NOMO-1 treated with dmso at 0.1 percent for 144 hours (cell line): ENCODE results near the gene ATP7B.
A peak's percentile ranks its signal among the peaks of the same experiment; 100 is the strongest.

Source experiments
- DNase-seq: peaks from one replicate; lab custom pipeline; 2025; ENCODE audit not compliant: unreplicated experiment; lab: John Stamatoyannopoulos, UW

ATP7B gene

GRCh38 chr13:51978796-51979556 lies 32.3 kb downstream of the ATP7B start:
- DNase-seq = no peak

GRCh38 chr13:51977625-51978024 lies 33.6 kb downstream of the ATP7B start:
- DNase-seq = no peak

GRCh38 chr13:51976890-51977289 lies 34.4 kb downstream of the ATP7B start:
- no peak for DNase-seq

DNA sequence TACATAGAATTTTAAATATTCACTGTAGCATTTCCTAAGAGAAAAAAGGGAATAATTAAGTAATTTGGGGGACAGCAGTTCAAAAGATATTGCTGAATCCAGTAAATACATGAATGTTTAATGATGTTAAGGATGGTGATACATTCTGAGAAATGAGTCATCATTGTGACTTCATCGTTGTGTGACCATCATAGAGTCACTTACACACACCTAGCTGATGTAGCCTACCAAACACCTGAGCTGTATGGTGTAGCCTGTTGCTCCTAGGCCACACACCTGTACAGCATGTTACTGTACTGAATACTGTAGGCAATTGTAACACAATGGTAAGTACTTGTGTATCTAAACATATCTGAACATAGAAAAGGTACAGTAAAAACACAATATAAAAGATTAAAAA lies 34.8 kb downstream of the ATP7B start:
- no peak for DNase-seq

- no peak for DNase-seq
These were observed 36.8 kb downstream of the ATP7B start for GRCh38 chr13:51974482-51974881.

GRCh38 chr13:51971520-51972426 lies 39.5 kb downstream of the ATP7B start:
- no peak for DNase-seq

DNA sequence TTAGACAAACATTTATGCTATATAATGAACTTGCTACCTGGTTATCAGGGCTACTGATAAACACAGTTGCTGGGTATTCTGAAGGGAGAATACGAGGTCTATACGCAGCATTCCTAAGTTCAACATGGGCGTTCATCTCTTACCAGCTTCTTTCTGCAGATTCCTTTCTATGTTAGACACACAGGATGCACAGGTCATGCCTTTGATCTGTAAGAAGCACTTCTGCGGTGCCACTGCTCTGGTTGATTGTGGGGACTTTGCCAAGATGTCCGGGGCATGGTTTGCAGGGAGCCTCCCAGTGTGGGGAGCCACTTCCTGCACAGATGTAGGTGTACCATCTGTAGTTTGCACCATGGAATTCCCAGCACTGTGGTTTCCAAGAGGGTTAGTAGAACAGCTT lies 40.9 kb downstream of the ATP7B start:
- DNase-seq = no peak

GRCh38 chr13:51967482-51968446 lies 43.5 kb downstream of the ATP7B start:
- no peak for DNase-seq

DNA sequence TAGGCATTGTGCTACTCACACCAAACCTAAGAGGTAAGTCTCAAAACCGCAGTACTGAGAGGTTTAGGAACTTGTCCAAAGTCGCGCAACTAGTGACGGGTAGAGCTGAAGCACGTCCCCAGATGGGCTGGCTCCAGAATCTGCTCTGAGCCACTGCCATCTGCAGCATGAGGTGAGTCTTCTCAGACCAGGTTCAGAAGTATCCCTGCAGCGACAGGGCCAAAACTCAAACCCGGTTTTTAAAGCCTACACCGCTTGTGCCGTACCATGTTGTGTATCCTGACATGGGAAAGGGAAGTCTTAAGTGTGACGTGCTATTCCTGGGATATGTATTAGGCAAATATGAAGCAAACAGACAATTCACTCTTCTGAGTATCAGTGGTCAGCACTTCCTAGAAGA lies 45.1 kb downstream of the ATP7B start:
- no peak for DNase-seq

- no peak for DNase-seq
These were observed 49.5 kb downstream of the ATP7B start for GRCh38 chr13:51961493-51962403.

DNA sequence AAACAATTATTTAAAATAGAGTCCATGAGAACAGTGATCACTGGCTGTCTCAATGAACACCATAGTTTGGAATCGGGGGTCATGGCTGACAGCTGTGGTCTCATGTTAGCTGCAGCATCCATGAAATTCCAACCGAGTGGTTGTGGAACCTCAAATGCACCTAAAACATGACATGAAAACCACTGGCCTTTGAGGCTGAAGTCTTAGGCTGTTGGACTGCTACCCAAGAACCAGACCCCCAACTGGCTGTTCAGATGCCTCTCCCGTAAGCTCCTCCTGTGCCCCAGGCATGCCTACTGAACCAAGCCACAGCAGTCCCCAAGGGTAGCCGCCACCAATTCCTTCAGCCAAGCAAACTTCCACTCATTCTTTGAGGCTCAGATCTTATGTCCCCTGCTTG lies 50.5 kb downstream of the ATP7B start:
- no peak for DNase-seq

GRCh38 chr13:51959773-51960172 lies 51.5 kb downstream of the ATP7B start:
- peak; percentile 36 for DNase-seq

DNA sequence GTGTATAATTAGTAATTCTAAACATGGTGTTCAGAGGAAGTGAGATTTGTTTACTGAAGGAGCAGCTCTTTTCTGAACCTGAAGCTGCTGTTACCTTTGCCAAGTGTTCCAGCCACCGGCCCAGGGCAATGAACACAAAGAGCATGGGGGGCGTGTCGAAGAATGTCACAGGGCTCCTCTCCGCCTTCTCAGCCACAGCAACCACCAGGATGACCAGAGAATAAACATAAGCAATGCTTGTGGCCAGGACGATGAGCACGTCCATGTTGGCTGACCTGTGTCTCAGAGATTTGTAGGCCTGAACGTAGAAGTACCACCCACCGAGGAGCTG lies 53.1 kb downstream of the ATP7B start:
- DNase-seq = no peak

GRCh38 chr13:51957377-51958216 lies 53.7 kb downstream of the ATP7B start:
- DNase-seq = no peak

GRCh38 chr13:51956717-51957116 lies 54.5 kb downstream of the ATP7B start:
- no peak for DNase-seq

- DNase-seq = no peak
These were observed 55.2 kb downstream of the ATP7B start for GRCh38 chr13:51955816-51956603.

- no peak for DNase-seq
These were observed 55.9 kb downstream of the ATP7B start for GRCh38 chr13:51955281-51955771.
